SW 1271 (cell line): ENCODE data around the gene MAPKBP1.
A peak's percentile ranks its signal among the peaks of the same experiment; 100 is the strongest.
"Not testable (repeated sequence)": the region's sequence is repeated elsewhere in the genome, so short reads cannot be mapped to it uniquely, and the experiment has no call there.

Source experiments
- DNase-seq, 2 experiments: peaks; one replicate each; lab custom pipeline; 2025; lab: John Stamatoyannopoulos, UW

MAPKBP1 gene

GRCh38 chr15:41825572-41826535, 51.6 kb downstream of the MAPKBP1 start:
- DNase-seq: no peak

- DNase-seq: no peak
These were observed 53.1 kb downstream of the MAPKBP1 start for GRCh38 chr15:41827290-41827879.

GRCh38 chr15:41827880-41828806, 53.9 kb downstream of the MAPKBP1 start, which contains the start of gene JMJD7:
JMJD7 (plus strand) TSS chr15:41828092; CDS start chr15:41828125, 33 bp downstream.
- peak; percentile 35 to 58 for DNase-seq

- no peak for DNase-seq
These were observed 54.5 kb downstream of the MAPKBP1 start for GRCh38 chr15:41828807-41829141.

- DNase-seq: no peak
These were observed 55.8 kb downstream of the MAPKBP1 start for GRCh38 chr15:41829959-41830646.

GRCh38 chr15:41831291-41831690, 57.0 kb downstream of the MAPKBP1 start:
- not testable (repeated sequence) for DNase-seq

- no peak for DNase-seq
These were observed 57.9 kb downstream of the MAPKBP1 start for GRCh38 chr15:41832208-41832607.

GRCh38 chr15:41832875-41833274, 58.6 kb downstream of the MAPKBP1 start:
- no peak for DNase-seq

GRCh38 chr15:41834096-41834495, 59.8 kb downstream of the MAPKBP1 start:
- DNase-seq: no peak

- no peak for DNase-seq
These were observed 61.8 kb downstream of the MAPKBP1 start for GRCh38 chr15:41836073-41836472.

GRCh38 chr15:41836713-41837454, 62.6 kb downstream of the MAPKBP1 start:
- DNase-seq: no peak

GRCh38 chr15:41838400-41838897, 64.2 kb downstream of the MAPKBP1 start, which contains the start of gene PLA2G4B:
PLA2G4B (plus strand) TSS chr15:41838847; CDS start chr15:41838914, 67 bp downstream.
- DNase-seq: no peak

GRCh38 chr15:41839781-41840491, 65.7 kb downstream of the MAPKBP1 start:
- DNase-seq: no peak

GRCh38 chr15:41840673-41841072, 66.4 kb downstream of the MAPKBP1 start:
- no peak for DNase-seq

GRCh38 chr15:41841131-41841530, 66.8 kb downstream of the MAPKBP1 start:
- DNase-seq: no peak

- no peak for DNase-seq
These were observed 67.9 kb downstream of the MAPKBP1 start for GRCh38 chr15:41842229-41842628.

- no peak for DNase-seq
These were observed 69.3 kb downstream of the MAPKBP1 start for GRCh38 chr15:41843571-41843970.

GRCh38 chr15:41844814-41845213, 70.5 kb downstream of the MAPKBP1 start:
- DNase-seq: no peak

GRCh38 chr15:41847206-41847605, 72.9 kb downstream of the MAPKBP1 start:
- DNase-seq: no peak

GRCh38 chr15:41847981-41848380, 73.7 kb downstream of the MAPKBP1 start:
- DNase-seq: no peak
